ENCODE results near the gene KIF2C.

DNA sequence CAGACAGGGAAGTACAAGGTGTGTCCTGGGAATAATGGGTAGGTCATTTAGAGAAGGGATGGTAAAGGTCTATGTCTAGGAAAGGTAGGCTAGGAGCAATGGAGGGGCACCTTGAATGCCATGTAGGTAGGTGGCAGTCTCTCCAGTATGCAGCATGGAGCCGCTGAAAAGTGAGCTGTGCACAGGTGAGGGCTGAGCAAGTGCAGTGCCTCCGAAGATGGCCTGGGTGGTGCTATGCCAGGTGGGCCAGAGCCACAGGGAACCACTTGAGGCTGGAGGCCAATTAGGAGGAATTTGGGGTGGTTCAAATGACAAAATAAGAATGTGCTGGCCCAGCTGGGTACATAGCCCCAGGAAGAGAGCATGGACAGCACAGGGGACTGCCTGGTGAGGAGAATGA, 33.7 kb upstream of the KIF2C start:
- TF ChIP-seq, protein P1, sequence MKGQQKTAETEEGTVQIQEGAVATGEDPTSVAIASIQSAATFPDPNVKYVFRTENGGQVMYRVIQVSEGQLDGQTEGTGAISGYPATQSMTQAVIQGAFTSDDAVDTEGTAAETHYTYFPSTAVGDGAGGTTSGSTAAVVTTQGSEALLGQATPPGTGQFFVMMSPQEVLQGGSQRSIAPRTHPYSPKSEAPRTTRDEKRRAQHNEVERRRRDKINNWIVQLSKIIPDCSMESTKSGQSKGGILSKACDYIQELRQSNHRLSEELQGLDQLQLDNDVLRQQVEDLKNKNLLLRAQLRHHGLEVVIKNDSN (IDR thresholded peaks at IDR 0.05; ENCODE audit: borderline replicate concordance, low read depth): no peak
- TF ChIP-seq TAF1 (IDR thresholded peaks at IDR 0.05; ENCODE audit: borderline replicate concordance, low read depth, low read length): no peak
- TF ChIP-seq NRF1 (IDR thresholded peaks at IDR 0.05; ENCODE audit: low read depth, low read length): no peak
- TF ChIP-seq POLR2AphosphoS5 (IDR thresholded peaks at IDR 0.05; ENCODE audit: low read depth, low read length): no peak
- no peak for TF ChIP-seq CHD2 (IDR thresholded peaks at IDR 0.05; ENCODE audit: low read length, partially characterized antibody)
- TF ChIP-seq, protein P2, sequence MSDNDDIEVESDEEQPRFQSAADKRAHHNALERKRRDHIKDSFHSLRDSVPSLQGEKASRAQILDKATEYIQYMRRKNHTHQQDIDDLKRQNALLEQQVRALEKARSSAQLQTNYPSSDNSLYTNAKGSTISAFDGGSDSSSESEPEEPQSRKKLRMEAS (IDR thresholded peaks at IDR 0.05; ENCODE audit: low read depth): no peak
- TF ChIP-seq, protein P3, sequence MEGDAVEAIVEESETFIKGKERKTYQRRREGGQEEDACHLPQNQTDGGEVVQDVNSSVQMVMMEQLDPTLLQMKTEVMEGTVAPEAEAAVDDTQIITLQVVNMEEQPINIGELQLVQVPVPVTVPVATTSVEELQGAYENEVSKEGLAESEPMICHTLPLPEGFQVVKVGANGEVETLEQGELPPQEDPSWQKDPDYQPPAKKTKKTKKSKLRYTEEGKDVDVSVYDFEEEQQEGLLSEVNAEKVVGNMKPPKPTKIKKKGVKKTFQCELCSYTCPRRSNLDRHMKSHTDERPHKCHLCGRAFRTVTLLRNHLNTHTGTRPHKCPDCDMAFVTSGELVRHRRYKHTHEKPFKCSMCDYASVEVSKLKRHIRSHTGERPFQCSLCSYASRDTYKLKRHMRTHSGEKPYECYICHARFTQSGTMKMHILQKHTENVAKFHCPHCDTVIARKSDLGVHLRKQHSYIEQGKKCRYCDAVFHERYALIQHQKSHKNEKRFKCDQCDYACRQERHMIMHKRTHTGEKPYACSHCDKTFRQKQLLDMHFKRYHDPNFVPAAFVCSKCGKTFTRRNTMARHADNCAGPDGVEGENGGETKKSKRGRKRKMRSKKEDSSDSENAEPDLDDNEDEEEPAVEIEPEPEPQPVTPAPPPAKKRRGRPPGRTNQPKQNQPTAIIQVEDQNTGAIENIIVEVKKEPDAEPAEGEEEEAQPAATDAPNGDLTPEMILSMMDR (IDR thresholded peaks at IDR 0.05): no peak
- TF ChIP-seq ELF1 (IDR thresholded peaks at IDR 0.05): no peak
- no peak for TF ChIP-seq YY1 (IDR thresholded peaks at IDR 0.05; ENCODE audit: low read depth)
- TF ChIP-seq, protein P4, sequence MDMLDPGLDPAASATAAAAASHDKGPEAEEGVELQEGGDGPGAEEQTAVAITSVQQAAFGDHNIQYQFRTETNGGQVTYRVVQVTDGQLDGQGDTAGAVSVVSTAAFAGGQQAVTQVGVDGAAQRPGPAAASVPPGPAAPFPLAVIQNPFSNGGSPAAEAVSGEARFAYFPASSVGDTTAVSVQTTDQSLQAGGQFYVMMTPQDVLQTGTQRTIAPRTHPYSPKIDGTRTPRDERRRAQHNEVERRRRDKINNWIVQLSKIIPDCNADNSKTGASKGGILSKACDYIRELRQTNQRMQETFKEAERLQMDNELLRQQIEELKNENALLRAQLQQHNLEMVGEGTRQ (IDR thresholded peaks at IDR 0.05; ENCODE audit: borderline replicate concordance, low read depth, low read length): no peak
